Neuronal stem cell (in vitro differentiated cells): ENCODE results near the gene RNGTT.

Experiments used
- DNase-seq: peaks from one replicate; pipeline ENCODE4 v3.0.0-alpha.2; 2013; ENCODE audit warnings: low spot score
- H2AFZ ChIP-seq: one replicate; pipeline ENCODE4 v1.6.1; 2013; ENCODE audit warnings: mild to moderate bottlenecking, low read length, inconsistent platforms
- H2AK5ac ChIP-seq: 2 replicates; pipeline ENCODE4 v1.6.1; 2013; ENCODE audit warnings: low read depth, mild to moderate bottlenecking, inconsistent platforms, low read length, moderate library complexity, mixed read lengths
- H2BK120ac ChIP-seq: 2 replicates; pipeline ENCODE4 v1.6.1; 2013; ENCODE audit warnings: low read depth, mild to moderate bottlenecking, inconsistent platforms, low read length, moderate library complexity, mixed read lengths
- H2BK12ac ChIP-seq: one replicate; pipeline ENCODE4 v1.6.1; 2013; ENCODE audit warnings: low read length, inconsistent platforms
- H2BK15ac ChIP-seq: 2 replicates; pipeline ENCODE4 v1.6.1; 2013; ENCODE audit warnings: mild to moderate bottlenecking, low read length, inconsistent platforms, mixed read lengths
- H2BK5ac ChIP-seq: one replicate; pipeline ENCODE4 v1.6.1; 2013; ENCODE audit warnings: inconsistent platforms, mild to moderate bottlenecking, low read length, moderate library complexity
- H3K14ac ChIP-seq: one replicate; pipeline ENCODE4 v1.6.1; 2013; ENCODE audit warnings: low read length, inconsistent platforms
- H3K18ac ChIP-seq: 2 replicates; pipeline ENCODE4 v1.6.1; 2013; ENCODE audit warnings: low read length, inconsistent platforms
- H3K23ac ChIP-seq: 2 replicates; pipeline ENCODE4 v1.6.1; 2013; ENCODE audit warnings: low read depth, mild to moderate bottlenecking, mixed read lengths, low read length, inconsistent platforms; ENCODE audit not compliant: poor library complexity
- H3K27ac ChIP-seq: replicated peaks from 3 replicates; pipeline ENCODE4 v1.5.1; 2013; ENCODE audit warnings: low read length, inconsistent platforms
- H3K27me3 ChIP-seq, 3 experiments: 2 replicates each; pipeline ENCODE4 v1.6.1; 2013; ENCODE audit warnings: low read length in 3 of 3, mild to moderate bottlenecking in 2 of 3, inconsistent platforms in 1 of 3, low read depth in 1 of 3, mixed read lengths in 1 of 3, moderate library complexity in 1 of 3; ENCODE audit not compliant: control insufficient read depth in 3 of 3, insufficient read depth in 3 of 3
- H3K36me3 ChIP-seq, 2 donors: replicated peaks in 1 of 2; 2 replicates each; pipeline ENCODE4 v1.6.1; 2013; ENCODE audit warnings: low read length in 2 of 2; ENCODE audit not compliant: control insufficient read depth in 2 of 2, insufficient read depth in 2 of 2
- H3K4ac ChIP-seq: 2 replicates; pipeline ENCODE4 v1.6.1; 2013; ENCODE audit warnings: inconsistent platforms, mild to moderate bottlenecking, low read length, moderate library complexity
- H3K4me1 ChIP-seq, 2 donors: 1 replicate in 1 of 2; 2 replicates in 1 of 2; pipeline ENCODE4 v1.6.1; 2013; ENCODE audit warnings: low read length in 2 of 2, low read depth in 1 of 2; ENCODE audit not compliant: control insufficient read depth in 2 of 2, insufficient read depth in 1 of 2
- H3K4me2 ChIP-seq: one replicate; pipeline ENCODE4 v1.6.1; 2013; ENCODE audit warnings: mild to moderate bottlenecking, low read length, inconsistent platforms; ENCODE audit not compliant: insufficient read depth, poor library complexity, severe bottlenecking
- H3K4me3 ChIP-seq, 2 donors: 2 replicates each; pipeline ENCODE4 v1.5.1; 2013; ENCODE audit warnings: low read length in 2 of 2, mild to moderate bottlenecking in 2 of 2, inconsistent platforms in 1 of 2, moderate library complexity in 1 of 2
- H3K79me1 ChIP-seq: one replicate; pipeline ENCODE4 v1.6.1; 2013; ENCODE audit warnings: low read depth, mild to moderate bottlenecking, inconsistent platforms, low read length, moderate library complexity
- H3K9ac ChIP-seq: one replicate; pipeline ENCODE4 v1.6.1; 2013; ENCODE audit warnings: mild to moderate bottlenecking, low read depth, low read length, inconsistent platforms; ENCODE audit not compliant: poor library complexity
- H3K9me3 ChIP-seq, 2 donors: replicated peaks in 1 of 2; 2 replicates each; pipeline versions ENCODE3 to v1.6.1; 2013; ENCODE audit warnings: low read length in 2 of 2, mild to moderate bottlenecking in 2 of 2, inconsistent platforms in 1 of 2, low read depth in 1 of 2, mixed read lengths in 1 of 2, moderate library complexity in 1 of 2; ENCODE audit not compliant: control insufficient read depth in 2 of 2, insufficient read depth in 1 of 2
- H4K8ac ChIP-seq: one replicate; pipeline ENCODE4 v1.6.1; 2013; ENCODE audit warnings: low read depth, mild to moderate bottlenecking, inconsistent platforms, low read length, moderate library complexity
- H4K91ac ChIP-seq: one replicate; pipeline ENCODE4 v1.6.1; 2013; ENCODE audit warnings: low read length, low read depth, mild to moderate bottlenecking, inconsistent platforms; ENCODE audit not compliant: poor library complexity
- WGBS, 2 donors: extraction: QIAGEN DNeasy Blood & Tissue Kit; methylation state at CpG; one replicate each; pipeline ENCODE4 v1.1.7; 2013; ENCODE audit warnings: missing lambda C conversion rate in 2 of 2, mixed read lengths in 1 of 2; ENCODE audit not compliant: insufficient read length in 2 of 2, insufficient replicate concordance in 1 of 2; ENCODE audit errors: extremely low coverage in 2 of 2; 5-methylcytosine and 5-hydroxymethylcytosine counted together

Gene RNGTT

DNA sequence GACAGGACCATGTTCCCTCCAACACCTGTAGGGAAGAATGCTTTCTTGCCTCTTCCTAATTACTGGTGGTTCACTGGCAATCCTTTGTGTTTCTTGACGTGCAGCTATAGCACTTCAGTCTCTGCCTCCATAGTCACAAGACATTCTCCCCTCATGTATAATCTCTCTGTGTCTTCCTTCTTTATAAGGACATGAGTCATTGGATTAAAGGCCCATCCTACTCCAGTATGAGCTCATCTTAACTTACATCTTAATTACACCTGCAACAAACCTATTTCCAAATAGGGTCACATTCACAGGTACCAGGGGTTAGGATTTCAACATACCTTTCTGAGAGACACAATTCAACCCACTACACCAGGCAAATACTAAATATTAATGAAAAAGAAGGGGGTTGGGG is 213.6 kb downstream of the RNGTT start:
- WGBS, 2 donors: no CpG with 5 or more reads among the region's 1 CpG
- no peak overlapping the region for H3K4ac ChIP-seq
- no peak overlapping the region for H3K27ac ChIP-seq

GRCh38 chr6:88748141-88748540 is 215.3 kb downstream of the RNGTT start:
- no peak overlapping the region for H4K8ac ChIP-seq
- no peak overlapping the region for H2BK15ac ChIP-seq
- H2AK5ac ChIP-seq: no peak overlapping the region
- no peak overlapping the region for H3K9ac ChIP-seq
- H3K4ac ChIP-seq: no peak overlapping the region
- no peak overlapping the region for H3K4me3 ChIP-seq
- no peak overlapping the region for H2BK120ac ChIP-seq
- H3K79me1 ChIP-seq: no peaks in the 10 kb centered on the region
- no peak overlapping the region for H3K27ac ChIP-seq
- no peak overlapping the region for H3K23ac ChIP-seq
- H4K91ac ChIP-seq: no peak overlapping the region
- no peak overlapping the region for H2BK5ac ChIP-seq
- H2BK12ac ChIP-seq: no peak overlapping the region
- H3K4me2 ChIP-seq: no peak overlapping the region
- H3K4me1 ChIP-seq: no peaks in the 10 kb centered on the region
- H3K14ac ChIP-seq: no peak overlapping the region
- H3K36me3 ChIP-seq: no peaks in the 10 kb centered on the region
- no peaks in the 10 kb centered on the region for H3K27me3 ChIP-seq
- H2AFZ ChIP-seq: no peak overlapping the region
- H3K18ac ChIP-seq: no peak overlapping the region
- WGBS, 2 donors: no CpG with 5 or more reads among the region's 2 CpGs
- no peak for DNase-seq
- H3K9me3 ChIP-seq: no peaks in the 10 kb centered on the region

More for the DNA sequence above, 213.6 kb downstream of the RNGTT start:
- Histone ChIP-seq H3K4me3 (no peak overlapping the region), H3K27me3 (no peaks in the 10 kb centered on the region), H2BK5ac (no peak overlapping the region), H2BK15ac (no peak overlapping the region), H3K23ac (no peak overlapping the region), H3K4me2 (no peak overlapping the region), H3K9ac (no peak overlapping the region), H2BK120ac (no peak overlapping the region), H3K36me3 (no peaks in the 10 kb centered on the region), H3K14ac (no peak overlapping the region), H4K91ac (no peak overlapping the region), H3K9me3 (peaks cover 0 to under 1% of the 10 kb centered on the region in 2 donors), H2AK5ac (no peak overlapping the region), H3K18ac (no peak overlapping the region), H2AFZ (no peak overlapping the region), H4K8ac (no peak overlapping the region), H3K4me1 (no peaks in the 10 kb centered on the region), H2BK12ac (no peak overlapping the region), H3K79me1 (no peaks in the 10 kb centered on the region)
- DNase-seq: no peak

DNA sequence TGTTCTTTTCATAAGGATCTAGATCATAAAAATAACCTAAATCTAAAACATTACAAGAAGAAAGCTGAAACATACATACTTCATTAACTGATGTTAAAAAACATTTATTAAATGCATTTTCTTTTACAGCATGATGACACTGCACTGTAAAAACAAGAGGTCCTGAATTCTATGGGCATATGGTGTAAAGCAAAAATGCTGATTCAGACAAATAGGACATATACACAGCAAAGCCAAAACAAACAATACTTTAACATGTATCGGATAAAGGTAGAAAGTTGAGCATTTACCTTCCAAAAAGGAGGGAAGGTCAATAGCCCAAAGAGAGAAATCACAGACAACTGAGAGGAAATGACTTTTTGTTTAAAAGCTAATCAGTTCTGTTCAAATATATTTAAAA is 221.5 kb downstream of the RNGTT start:
- H3K4me3 ChIP-seq: no peak overlapping the region
- H3K79me1 ChIP-seq: no peaks in the 10 kb centered on the region
- H2BK120ac ChIP-seq: no peak overlapping the region
- DNase-seq: no peak
- H3K4ac ChIP-seq: no peak overlapping the region
- H4K91ac ChIP-seq: no peak overlapping the region
- no peak overlapping the region for H2BK15ac ChIP-seq
- no peak overlapping the region for H3K9ac ChIP-seq
- no peak overlapping the region for H4K8ac ChIP-seq
- no peak overlapping the region for H3K18ac ChIP-seq
- peaks cover 0 to 3% of the 10 kb centered on the region in 2 donors for H3K9me3 ChIP-seq
- H2AK5ac ChIP-seq: no peak overlapping the region
- no peaks in the 10 kb centered on the region for H3K4me1 ChIP-seq
- no CpG with 5 or more reads among the region's 1 CpG for WGBS, 2 donors
- H2BK5ac ChIP-seq: no peak overlapping the region
- H3K27ac ChIP-seq: no peak overlapping the region
- H2AFZ ChIP-seq: no peak overlapping the region
- H3K23ac ChIP-seq: no peak overlapping the region
- no peak overlapping the region for H3K14ac ChIP-seq
- peaks cover 2% of the 10 kb centered on the region in 2 donors for H3K36me3 ChIP-seq
- no peak overlapping the region for H2BK12ac ChIP-seq
- H3K27me3 ChIP-seq: no peaks in the 10 kb centered on the region
- no peak overlapping the region for H3K4me2 ChIP-seq

DNA sequence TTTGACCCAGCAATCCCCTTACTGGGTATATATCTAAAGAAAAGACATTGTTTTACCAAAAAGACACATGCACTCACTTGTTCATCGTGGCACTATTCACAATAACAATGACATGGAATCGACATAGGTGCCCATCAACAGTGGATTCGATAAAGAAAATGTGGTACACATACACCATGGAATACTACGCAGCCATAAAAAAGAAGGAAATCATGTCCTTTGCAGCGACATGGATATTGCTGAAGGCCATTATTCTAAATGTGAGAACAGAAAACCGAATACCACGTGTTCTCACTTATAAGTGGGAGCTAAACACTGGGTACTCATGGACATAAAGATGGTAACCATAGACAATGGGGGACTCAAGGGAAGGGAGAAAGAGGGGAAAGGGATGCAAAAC is 222.3 kb downstream of the RNGTT start:
- Histone ChIP-seq H3K9ac (no peak overlapping the region), H3K9me3 (peaks cover 0 to 3% of the 10 kb centered on the region in 2 donors), H2AFZ (no peak overlapping the region), H3K4ac (no peak overlapping the region), H4K8ac (no peak overlapping the region), H2BK120ac (no peak overlapping the region), H2BK5ac (no peak overlapping the region), H3K79me1 (no peaks in the 10 kb centered on the region), H3K23ac (no peak overlapping the region), H4K91ac (no peak overlapping the region), H3K4me1 (no peaks in the 10 kb centered on the region), H3K36me3 (peaks cover 2 to 5% of the 10 kb centered on the region in 2 donors), H3K27ac (no peak overlapping the region), H3K14ac (no peak overlapping the region), H3K18ac (no peak overlapping the region), H3K27me3 (no peaks in the 10 kb centered on the region), H2BK15ac (no peak overlapping the region), H2AK5ac (no peak overlapping the region), H3K4me2 (no peak overlapping the region), H2BK12ac (no peak overlapping the region), H3K4me3 (no peak overlapping the region)
- DNase-seq: no peak
- WGBS, 2 donors: no CpG with 5 or more reads among the region's 7 CpGs
